ENCODE results near the gene POU2AF3.

The POU2AF3 gene

GRCh38 chr11:111352935-111353710 lies 54.8 kb downstream of the POU2AF3 start:
- H3K27me3 ChIP-seq (ENCODE audit: insufficient read depth, low read depth, severe bottlenecking): no peaks in the 10 kb centered on the region
- DNase-seq: no peak
- H3K4me3 ChIP-seq (ENCODE audit: low read depth, low read length): no peak overlapping the region
- H3K27ac ChIP-seq: no peak overlapping the region
- TF ChIP-seq CTCF (IDR thresholded peaks at IDR 0.05; ENCODE audit: low read depth, low read length): no peak
- no peaks in the 10 kb centered on the region for H3K9me3 ChIP-seq (ENCODE audit: severe bottlenecking)
- H3K36me3 ChIP-seq: no peaks in the 10 kb centered on the region

GRCh38 chr11:111353776-111354600 lies 55.6 kb downstream of the POU2AF3 start:
- H3K27ac ChIP-seq: no peak overlapping the region
- no peak for DNase-seq
- TF ChIP-seq CTCF (IDR thresholded peaks at IDR 0.05; ENCODE audit: low read depth, low read length): no peak
- H3K27me3 ChIP-seq (ENCODE audit: insufficient read depth, low read depth, severe bottlenecking): no peaks in the 10 kb centered on the region
- H3K36me3 ChIP-seq: no peaks in the 10 kb centered on the region
- H3K4me3 ChIP-seq (ENCODE audit: low read depth, low read length): no peak overlapping the region
- no peaks in the 10 kb centered on the region for H3K9me3 ChIP-seq (ENCODE audit: severe bottlenecking)

GRCh38 chr11:111354601-111354891 lies 56.2 kb downstream of the POU2AF3 start:
- no peak for TF ChIP-seq CTCF (IDR thresholded peaks at IDR 0.05; ENCODE audit: low read depth, low read length)
- Histone ChIP-seq H3K9me3 (ENCODE audit: severe bottlenecking) (no peaks in the 10 kb centered on the region), H3K27me3 (ENCODE audit: insufficient read depth, low read depth, severe bottlenecking) (no peaks in the 10 kb centered on the region), H3K4me3 (ENCODE audit: low read depth, low read length) (no peak overlapping the region), H3K36me3 (no peaks in the 10 kb centered on the region), H3K27ac (no peak overlapping the region)
- DNase-seq: no peak

GRCh38 chr11:111355101-111355500 lies 56.8 kb downstream of the POU2AF3 start:
- Histone ChIP-seq H3K27ac (no peak overlapping the region), H3K27me3 (ENCODE audit: insufficient read depth, low read depth, severe bottlenecking) (no peaks in the 10 kb centered on the region), H3K4me3 (ENCODE audit: low read depth, low read length) (no peak overlapping the region), H3K9me3 (ENCODE audit: severe bottlenecking) (no peaks in the 10 kb centered on the region), H3K36me3 (no peaks in the 10 kb centered on the region)
- TF ChIP-seq CTCF (IDR thresholded peaks at IDR 0.05; ENCODE audit: low read depth, low read length): no peak
- no peak for DNase-seq

- Histone ChIP-seq H3K36me3 (no peaks in the 10 kb centered on the region), H3K4me3 (ENCODE audit: low read depth, low read length) (no peak overlapping the region), H3K27ac (no peak overlapping the region), H3K27me3 (ENCODE audit: insufficient read depth, low read depth, severe bottlenecking) (no peaks in the 10 kb centered on the region), H3K9me3 (ENCODE audit: severe bottlenecking) (no peaks in the 10 kb centered on the region)
- no peak for DNase-seq
- TF ChIP-seq CTCF (IDR thresholded peaks at IDR 0.05; ENCODE audit: low read depth, low read length): no peak
These were observed 57.8 kb downstream of the POU2AF3 start for GRCh38 chr11:111355956-111356659.

All from WERI-Rb-1 (cell line).